H1 (cell line): ENCODE data around the gene ADCY7. TPM values are rescaled to one million over a fixed set of nuclear protein-coding genes. Genes with fewer than 3 reads are reported as not detected.
A peak's percentile ranks its signal among the peaks of the same experiment; 100 is the strongest.

Source experiments
- CTCF ChIA-PET: fragments of 300-600 bp; sonication (Branson Sonifier 250); formaldehyde crosslinking; loops from one replicate; lab custom pipeline; 2021; ENCODE audit not compliant: partially characterized antibody; lab: Charles Lee
- POLR2A ChIA-PET: fragments of 300-600 bp; sonication (Branson Sonifier 250); formaldehyde crosslinking; loops from one replicate; lab custom pipeline; 2021; ENCODE audit warnings: inconsistent platforms; ENCODE audit not compliant: partially characterized antibody; lab: Charles Lee
- DNase-seq, 2 experiments: peaks; one replicate each; pipeline versions ENCODE4 v3.0.0 to v3.0.0-alpha.2; 2010 to 2022; ENCODE audit warnings: low spot score in 2 of 2, low read depth in 1 of 2, mixed read lengths in 1 of 2
- FAIRE-seq: peaks from 2 replicates; lab custom pipeline; 2011; peaks lifted over from hg19 to GRCh38; lab: Jason Lieb, UNC
- H2AFZ ChIP-seq: 2 replicates; pipeline ENCODE4 v1.8.1; 2012; ENCODE audit warnings: low read length, inconsistent platforms
- H2AK5ac ChIP-seq: 2 replicates; pipeline ENCODE4 v1.6.1; 2013; ENCODE audit warnings: low read depth, low read length
- H2BK120ac ChIP-seq: replicated peaks from 2 replicates; pipeline ENCODE3; 2013; ENCODE audit warnings: low read depth, low read length, inconsistent platforms
- H2BK12ac ChIP-seq: 2 replicates; pipeline ENCODE4 v1.6.1; 2013; ENCODE audit warnings: low read depth, low read length
- H2BK15ac ChIP-seq: 2 replicates; pipeline ENCODE4 v1.6.1; 2013; ENCODE audit warnings: low read length
- H2BK20ac ChIP-seq: 2 replicates; pipeline ENCODE4 v1.6.1; 2013; ENCODE audit warnings: low read length
- H2BK5ac ChIP-seq: 2 replicates; pipeline ENCODE4 v1.6.1; 2013; ENCODE audit warnings: low read depth, low read length
- H3K14ac ChIP-seq: 2 replicates; pipeline ENCODE4 v1.6.1; 2013; ENCODE audit warnings: inconsistent platforms; ENCODE audit not compliant: insufficient read length
- H3K18ac ChIP-seq: 2 replicates; pipeline ENCODE4 v1.6.1; 2013; ENCODE audit warnings: low read length; ENCODE audit errors: extremely low read depth
- H3K23ac ChIP-seq: 2 replicates; pipeline ENCODE4 v1.6.1; 2013; ENCODE audit warnings: inconsistent platforms; ENCODE audit not compliant: insufficient read length
- H3K23me2 ChIP-seq: 2 replicates; pipeline ENCODE4 v1.6.1; 2013; ENCODE audit warnings: low read depth, low read length
- H3K27ac ChIP-seq: 2 replicates; pipeline ENCODE4 v1.6.1; 2011; ENCODE audit warnings: low read depth, low read length, inconsistent platforms
- H3K27me3 ChIP-seq, 4 experiments: replicated peaks in 1 of 4; 1 replicate in 1 of 4; 2 replicates in 3 of 4; pipeline versions ENCODE4 v1.6.1 to v1.8.1; 2011 to 2013; ENCODE audit warnings: low read length in 3 of 4, mild to moderate bottlenecking in 3 of 4, inconsistent platforms in 2 of 4, mixed read lengths in 2 of 4, moderate library complexity in 1 of 4; ENCODE audit not compliant: control insufficient read depth in 3 of 4, insufficient read depth in 3 of 4; ENCODE audit errors: extremely low read depth in 1 of 4
- H3K36me3 ChIP-seq, 4 experiments: 2 replicates each; pipeline versions ENCODE4 v1.6.1 to v1.8.1; 2011 to 2013; ENCODE audit warnings: mild to moderate bottlenecking in 4 of 4, low read length in 3 of 4, moderate library complexity in 2 of 4, control low read depth in 1 of 4, inconsistent platforms in 1 of 4; ENCODE audit not compliant: insufficient read depth in 4 of 4, control insufficient read depth in 2 of 4
- H3K4ac ChIP-seq: replicated peaks from 2 replicates; pipeline ENCODE3; 2013; ENCODE audit warnings: low read length, low read depth, mixed read lengths, inconsistent platforms; ENCODE audit not compliant: insufficient read length
- H3K4me1 ChIP-seq, 4 experiments: replicated peaks in 1 of 4; 1 replicate in 1 of 4; 2 replicates in 3 of 4; pipeline versions ENCODE4 v1.6.1 to v1.8.1; 2011 to 2013; ENCODE audit warnings: low read length in 3 of 4, inconsistent platforms in 2 of 4, mixed read lengths in 1 of 4; ENCODE audit not compliant: insufficient read depth in 4 of 4, control insufficient read depth in 3 of 4
- H3K4me2 ChIP-seq, 2 experiments: 2 replicates each; pipeline versions ENCODE4 v1.6.1 to v1.8.1; 2011 to 2013; ENCODE audit warnings: low read depth in 2 of 2, low read length in 2 of 2, control low read depth in 1 of 2, inconsistent platforms in 1 of 2, mild to moderate bottlenecking in 1 of 2; ENCODE audit not compliant: insufficient read depth in 1 of 2
- H3K4me3 ChIP-seq, 4 experiments: fragments of 200-600, 300-600 bp in 1 of 4; sonication (generic), shearing (Covaris generic), sonication (Bioruptor Twin) in 1 of 4; 2 replicates each; pipeline versions ENCODE4 v1.5.1 to v1.8.1; 2011 to 2016; ENCODE audit warnings: low read length in 4 of 4, low read depth in 3 of 4, control low read depth in 2 of 4, inconsistent platforms in 2 of 4, mild to moderate bottlenecking in 2 of 4, mixed read lengths in 1 of 4, moderate library complexity in 1 of 4; ENCODE audit not compliant: insufficient read depth in 2 of 4; ENCODE audit errors: extremely low read depth in 1 of 4
- H3K56ac ChIP-seq: replicated peaks from 2 replicates; pipeline ENCODE3; 2013; ENCODE audit warnings: low read depth, mild to moderate bottlenecking, mixed read lengths, low read length, inconsistent platforms; ENCODE audit not compliant: insufficient read length
- H3K79me1 ChIP-seq: 2 replicates; pipeline ENCODE4 v1.6.1; 2013; ENCODE audit warnings: low read depth, low read length, control low read depth
- H3K79me2 ChIP-seq, 2 experiments: 2 replicates each; pipeline versions ENCODE4 v1.6.1 to v1.8.1; 2012 to 2013; ENCODE audit warnings: low read length in 2 of 2, mild to moderate bottlenecking in 2 of 2, inconsistent platforms in 1 of 2; ENCODE audit not compliant: insufficient read depth in 2 of 2, control insufficient read depth in 1 of 2
- H3K9ac ChIP-seq, 4 experiments: replicated peaks in 1 of 4; 1 replicate in 1 of 4; 2 replicates in 3 of 4; pipeline versions ENCODE4 v1.6.1 to v1.8.1; 2011 to 2013; ENCODE audit warnings: low read depth in 3 of 4, low read length in 3 of 4, control low read depth in 2 of 4, mild to moderate bottlenecking in 2 of 4, moderate library complexity in 2 of 4, inconsistent platforms in 1 of 4; ENCODE audit errors: extremely low read depth in 1 of 4
- H3K9me3 ChIP-seq, 2 experiments: 2 replicates each; pipeline versions ENCODE4 v1.6.1 to v1.8.1; 2012 to 2013; ENCODE audit warnings: mild to moderate bottlenecking in 2 of 2, moderate library complexity in 2 of 2, control low read depth in 1 of 2, inconsistent platforms in 1 of 2, low read depth in 1 of 2, low read length in 1 of 2, mixed read lengths in 1 of 2; ENCODE audit not compliant: insufficient read depth in 2 of 2
- H4K20me1 ChIP-seq, 2 experiments: replicated peaks in 1 of 2; 2 replicates each; pipeline versions ENCODE3 to v1.8.1; 2011 to 2013; ENCODE audit warnings: inconsistent platforms in 2 of 2, low read length in 2 of 2, mild to moderate bottlenecking in 1 of 2; ENCODE audit not compliant: insufficient read depth in 2 of 2, control insufficient read depth in 1 of 2
- H4K5ac ChIP-seq: 2 replicates; pipeline ENCODE4 v1.6.1; 2013; ENCODE audit warnings: low read length, low read depth, mixed read lengths, inconsistent platforms; ENCODE audit not compliant: insufficient read length
- H4K8ac ChIP-seq: 2 replicates; pipeline ENCODE4 v1.8.0; 2013; ENCODE audit warnings: mild to moderate bottlenecking, moderate library complexity, low read length, inconsistent platforms; ENCODE audit not compliant: insufficient read depth; ENCODE audit errors: extremely low read depth
- H4K91ac ChIP-seq: replicated peaks from 2 replicates; pipeline ENCODE3; 2013; ENCODE audit warnings: low read length, mixed read lengths, inconsistent platforms; ENCODE audit not compliant: insufficient read length
- BRCA1 ChIP-seq: IDR thresholded peaks from 2 replicates; pipeline ENCODE4 v1.6.1; 2012; ENCODE audit warnings: low read depth, low read length, improper control_type of control experiment
- EZH2 ChIP-seq: fragments of 200-600 bp; sonication (generic); IDR thresholded peaks from 2 replicates; pipeline ENCODE4 v1.7.1; 2012; ENCODE audit warnings: low read depth, mild to moderate bottlenecking, moderate library complexity, low read length, inconsistent platforms; ENCODE audit not compliant: severe bottlenecking
- POLR2A ChIP-seq, 2 experiments: IDR thresholded peaks; 1 replicate in 1 of 2; 2 replicates in 1 of 2; pipeline ENCODE4 v1.6.1; 2011; ENCODE audit warnings: low read depth in 2 of 2, low read length in 2 of 2, mild to moderate bottlenecking in 2 of 2; ENCODE audit errors: control extremely low read depth in 1 of 2
- POU5F1 ChIP-seq: IDR thresholded peaks from 2 replicates; pipeline ENCODE4 v1.6.1; 2011; ENCODE audit warnings: low read depth, mild to moderate bottlenecking, low read length, moderate library complexity
- RBBP5 ChIP-seq: IDR thresholded peaks from 2 replicates; pipeline ENCODE4 v1.7.1; 2012; ENCODE audit warnings: low read depth, mild to moderate bottlenecking, inconsistent platforms, low read length, moderate library complexity, borderline replicate concordance
- TEAD4 ChIP-seq: IDR thresholded peaks from 2 replicates; pipeline ENCODE4 v1.6.1; 2012; ENCODE audit warnings: low read depth, low read length, inconsistent platforms, mixed read lengths
- YY1 ChIP-seq: IDR thresholded peaks from 2 replicates; pipeline ENCODE4 v1.6.1; 2011; ENCODE audit warnings: low read depth, mild to moderate bottlenecking, low read length
- WGBS, 2 experiments: shearing (Covaris generic) in 1 of 2; methylation state at CpG; one replicate each; pipeline versions ENCODE4 v1.1.6 to v1.1.7; 2013 to 2015; ENCODE audit warnings: low lambda C conversion rate in 2 of 2, mixed read lengths in 2 of 2, inconsistent platforms in 1 of 2, low coverage in 1 of 2, missing lambda C conversion rate in 1 of 2; ENCODE audit not compliant: insufficient replicate concordance in 2 of 2, insufficient coverage in 1 of 2, insufficient read length in 1 of 2; ENCODE audit errors: extremely low coverage in 1 of 2, missing lambda C conversion rate in 1 of 2; 5-methylcytosine and 5-hydroxymethylcytosine counted together
- polyA plus RNA-seq, 7 experiments: library from polyadenylated mRNA; depleted of rRNA in 3 of 7; stranded (reverse) in 5 of 7; unstranded in 2 of 7; fragments of >200 nt in 5 of 7; fragments of 200-250 nt in 2 of 7; gene quantifications; 1 replicate in 5 of 7; 2 replicates in 1 of 7; 4 replicates in 1 of 7; pipeline versions ENCODE4 v1.2.1 to v1.2.3, GENCODE V29; 2011 to 2013; ENCODE audit warnings: missing spikeins in 2 of 7, mixed read lengths in 2 of 7
- total RNA-seq: library from RNA; stranded (reverse); fragmentation: NEBNext Ultra II Directional; extraction: Animal tissue kit (Norgen Biotek cat#: 25700); gene quantifications from 2 replicates; pipeline ENCODE4 v1.2.1, GENCODE V29; 2021
- TF ChIP-seq, protein P1 (sequence below): IDR thresholded peaks from 2 replicates; pipeline ENCODE4 v1.6.1; 2012; ENCODE audit warnings: inconsistent platforms
- TF ChIP-seq, protein P2 (sequence below): IDR thresholded peaks from 2 replicates; pipeline ENCODE4 v1.6.1; 2011; ENCODE audit warnings: low read length, improper control_type of control experiment

ADCY7 gene
- total and polyA plus RNA-seq, 2 of the 8 experiments (the other 6 are each of a cell fraction or from before 2014, with no cell fraction given): 2.4 to 5.1 TPM

DNA sequence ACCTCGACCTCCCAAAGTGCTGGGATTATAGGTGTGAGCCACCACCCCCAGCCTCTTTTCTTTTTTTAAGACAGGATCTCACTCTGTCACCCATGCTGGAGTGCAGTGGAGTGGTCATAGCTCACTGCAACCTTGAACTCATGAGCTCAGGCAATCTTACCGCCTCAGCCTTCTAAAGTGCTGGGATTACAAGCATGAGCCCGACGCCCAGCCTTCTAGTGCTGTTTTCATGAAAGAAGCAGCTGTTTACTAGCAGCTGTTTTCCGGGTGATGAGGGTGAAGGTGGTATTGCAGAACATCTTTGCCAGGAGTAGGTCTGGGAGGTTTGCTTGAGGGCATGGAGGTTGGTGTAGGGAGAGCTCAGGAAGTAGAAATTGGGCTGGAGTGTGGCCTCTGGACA lies 2.0 kb downstream of the ADCY7 start:
- Histone ChIP-seq H3K27me3 (no peaks in the 10 kb centered on the region), H3K9me3 (no peaks in the 10 kb centered on the region), H2BK15ac (0 out of 2 replicates have a peak overlapping the region, but pooled peaks have one; percentile 8), H3K79me2 (no peaks in the 10 kb centered on the region), H3K79me1 (no peaks in the 10 kb centered on the region), H2AFZ (no peak overlapping the region), H3K56ac (no peak overlapping the region), H4K91ac (no peak overlapping the region), H3K4me3 (no peak overlapping the region), H3K9ac (no peak overlapping the region), H2BK12ac (no peak overlapping the region), H4K8ac (no peak overlapping the region), H3K4me2 (no peak overlapping the region), H3K18ac (no peak overlapping the region), H4K5ac (no peak overlapping the region), H3K4me1 (peaks cover 0 to 12% (median 8%) of the 10 kb centered on the region in 4 experiments; a peak in 6 of 7 replicates), H2BK120ac (no peak overlapping the region), H3K14ac (no peak overlapping the region), H3K27ac (no peak overlapping the region), H2BK20ac (no peak overlapping the region), H3K23ac (no peak overlapping the region), H3K4ac (no peak overlapping the region), H3K23me2 (no peaks in the 10 kb centered on the region), H4K20me1 (peaks cover 0 to 2% of the 10 kb centered on the region in 2 experiments), H2AK5ac (no peak overlapping the region), H2BK5ac (no peak overlapping the region; the same call in 1 of the 2 replicates), H3K36me3 (no peaks in the 10 kb centered on the region)
- FAIRE-seq (no peak), DNase-seq (no peak)
- CTCF ChIA-PET: interaction anchor here (1.0 to 1.5 kb wide), 5 partner anchors 8 to 58 kb away, joined by 3 to 6 read pairs (median 4); no protein-coding TSS in a partner anchor
- TF ChIP-seq EZH2: no peak
- TF ChIP-seq, protein P1, sequence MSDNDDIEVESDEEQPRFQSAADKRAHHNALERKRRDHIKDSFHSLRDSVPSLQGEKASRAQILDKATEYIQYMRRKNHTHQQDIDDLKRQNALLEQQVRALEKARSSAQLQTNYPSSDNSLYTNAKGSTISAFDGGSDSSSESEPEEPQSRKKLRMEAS: no peak
- no peak for TF ChIP-seq RBBP5
- TF ChIP-seq YY1: no peak
- TF ChIP-seq POLR2A (IDR thresholded peaks at IDR 0.05; ENCODE audit: control extremely low read depth in 1 of 2, low read depth in 2 of 2, low read length in 2 of 2): no peak
- no peak for TF ChIP-seq POU5F1
- TF ChIP-seq, protein P2, sequence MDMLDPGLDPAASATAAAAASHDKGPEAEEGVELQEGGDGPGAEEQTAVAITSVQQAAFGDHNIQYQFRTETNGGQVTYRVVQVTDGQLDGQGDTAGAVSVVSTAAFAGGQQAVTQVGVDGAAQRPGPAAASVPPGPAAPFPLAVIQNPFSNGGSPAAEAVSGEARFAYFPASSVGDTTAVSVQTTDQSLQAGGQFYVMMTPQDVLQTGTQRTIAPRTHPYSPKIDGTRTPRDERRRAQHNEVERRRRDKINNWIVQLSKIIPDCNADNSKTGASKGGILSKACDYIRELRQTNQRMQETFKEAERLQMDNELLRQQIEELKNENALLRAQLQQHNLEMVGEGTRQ: no peak
- no peak for TF ChIP-seq BRCA1
- no peak for TF ChIP-seq TEAD4
- WGBS, 2 experiments: 93% methylated on average over 5 of the region's 5 CpGs; no CpG with 5 or more reads in 1 of the 2 experiments
- POLR2A ChIA-PET: interaction anchor here (0.9 kb wide), 1 partner anchor 17 kb away, joined by 3 read pairs; no protein-coding TSS in a partner anchor
